GM10847 (cell line): Measurements from ENCODE around the gene PRM1.

Experiments
- POLR2A ChIP-seq: IDR thresholded peaks from 2 replicates; pipeline ENCODE4 v1.6.1; 2011; ENCODE audit not compliant: insufficient read length; ENCODE audit errors: extremely low read depth

Gene PRM1

DNA sequence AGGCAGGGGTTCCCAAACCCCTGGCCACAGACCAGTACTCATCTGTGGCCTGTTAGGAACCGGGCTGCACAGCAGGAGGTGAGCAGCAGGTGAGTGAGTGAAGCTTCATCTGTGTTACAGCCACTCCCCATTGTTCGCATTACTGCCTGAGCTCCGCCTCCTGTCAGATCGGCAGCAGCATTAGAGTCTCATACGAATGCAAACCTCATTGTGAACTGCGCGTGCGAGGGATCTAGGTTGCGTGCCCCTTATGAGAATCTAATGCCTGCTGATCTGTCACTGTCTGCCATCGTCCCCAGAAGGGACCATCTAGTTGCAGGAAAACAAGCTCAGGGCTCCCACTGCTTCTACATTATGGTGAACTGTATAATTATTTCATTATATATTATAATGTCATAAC, 39.0 kb upstream of the PRM1 start:
- TF ChIP-seq POLR2A: no peak

DNA sequence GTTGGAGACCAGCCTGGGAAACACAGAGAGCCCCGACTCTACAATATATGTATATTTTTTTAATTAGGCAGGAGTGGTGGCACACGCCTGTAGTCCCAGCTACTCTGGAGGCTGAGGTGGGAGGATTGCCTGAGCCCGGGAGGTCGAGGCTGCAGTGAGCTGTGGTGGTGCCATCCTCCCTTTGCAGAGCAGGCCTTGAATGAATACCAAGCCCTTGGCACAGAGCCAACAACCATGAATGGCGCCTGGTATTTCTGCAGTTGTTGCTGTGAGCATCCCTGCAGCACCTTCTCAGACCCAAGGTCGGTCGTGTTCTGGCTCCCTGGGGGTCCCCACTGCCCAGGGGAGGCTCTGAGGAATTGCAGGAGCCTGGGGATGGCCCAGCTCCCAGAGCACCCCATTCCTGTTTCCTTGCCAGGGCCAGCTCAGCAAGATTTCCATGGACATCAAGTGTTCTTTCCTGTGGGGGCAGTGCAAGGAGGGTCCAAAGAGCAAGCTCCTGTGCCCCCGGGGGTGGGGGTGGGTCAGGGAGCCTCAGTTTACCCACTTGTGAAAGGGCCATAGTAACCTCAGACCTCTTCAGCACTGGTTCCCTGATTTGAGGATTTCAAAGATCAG, 38.5 kb upstream of the PRM1 start:
- no peak for TF ChIP-seq POLR2A

- TF ChIP-seq POLR2A: no peak
Measured at GRCh38 chr16:11318817-11319216, 37.7 kb upstream of the PRM1 start.

GRCh38 chr16:11316331-11317015, 35.3 kb upstream of the PRM1 start:
- no peak for TF ChIP-seq POLR2A

DNA sequence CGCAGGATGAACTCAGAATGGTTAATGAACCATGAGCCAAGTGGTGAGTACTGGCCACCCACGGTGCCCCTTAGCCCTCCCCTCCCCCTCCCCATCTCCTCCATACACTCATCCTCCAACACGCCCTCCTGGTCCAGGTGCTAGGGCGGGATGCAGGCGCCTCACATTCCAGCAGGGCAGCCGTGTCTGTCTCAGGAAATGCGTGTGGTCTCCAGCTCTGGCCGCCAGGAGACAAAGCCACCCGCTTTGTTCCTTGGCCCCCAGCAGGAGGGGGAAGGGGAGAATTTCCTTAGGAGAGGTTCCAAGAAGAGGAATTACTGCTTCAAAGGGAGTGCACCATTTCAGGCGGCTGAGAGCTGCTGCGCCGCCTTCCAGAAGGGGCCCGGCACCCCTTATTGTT, 34.4 kb upstream of the PRM1 start:
- no peak for TF ChIP-seq POLR2A

GRCh38 chr16:11314309-11314894, 33.3 kb upstream of the PRM1 start:
- TF ChIP-seq POLR2A: no peak

GRCh38 chr16:11313493-11314308, 32.6 kb upstream of the PRM1 start:
- TF ChIP-seq POLR2A: no peak

- TF ChIP-seq POLR2A: no peak
Measured at GRCh38 chr16:11312718-11313492, 31.8 kb upstream of the PRM1 start.

- TF ChIP-seq POLR2A: no peak
Measured at GRCh38 chr16:11310997-11311561, 29.9 kb upstream of the PRM1 start.

GRCh38 chr16:11310634-11310977, 29.5 kb upstream of the PRM1 start:
- no peak for TF ChIP-seq POLR2A

- no peak for TF ChIP-seq POLR2A
Measured at GRCh38 chr16:11309895-11310633, 28.9 kb upstream of the PRM1 start.

- no peak for TF ChIP-seq POLR2A
Measured at GRCh38 chr16:11308493-11309283, 27.6 kb upstream of the PRM1 start.

- no peak for TF ChIP-seq POLR2A
Measured at GRCh38 chr16:11307639-11308492, 26.7 kb upstream of the PRM1 start.
